C4-2B (cell line): ENCODE results near the gene RIN3.

Experiments
- CTCF ChIP-seq: fragments of 450-650 bp; conservative IDR thresholded peaks from 2 replicates; pipeline ENCODE4 v1.5.1; 2017; ENCODE audit warnings: mild to moderate bottlenecking
- ZFX ChIP-seq: fragments of 450-650 bp; IDR thresholded peaks from 2 replicates; pipeline ENCODE4 v1.6.1; 2017

- TF ChIP-seq CTCF = no peak
- no peak for TF ChIP-seq ZFX
Measured at GRCh38 chr14:92670160-92670559, 156.6 kb downstream of the RIN3 start.
